HG03060 (cell line): ENCODE measurements around the gene IKZF3.
"Not testable (repeated sequence)": the region's sequence is repeated elsewhere in the genome, so short reads cannot be mapped to it uniquely, and the experiment has no call there.

Experiments used
- ATAC-seq: cut with Tn5 transposase; IDR thresholded peaks from one replicate; pipeline ENCODE4 v1.9.1; 2021; ENCODE audit warnings: low read depth, moderate number of reproducible peaks; ENCODE audit not compliant: unreplicated experiment

The IKZF3 gene

DNA sequence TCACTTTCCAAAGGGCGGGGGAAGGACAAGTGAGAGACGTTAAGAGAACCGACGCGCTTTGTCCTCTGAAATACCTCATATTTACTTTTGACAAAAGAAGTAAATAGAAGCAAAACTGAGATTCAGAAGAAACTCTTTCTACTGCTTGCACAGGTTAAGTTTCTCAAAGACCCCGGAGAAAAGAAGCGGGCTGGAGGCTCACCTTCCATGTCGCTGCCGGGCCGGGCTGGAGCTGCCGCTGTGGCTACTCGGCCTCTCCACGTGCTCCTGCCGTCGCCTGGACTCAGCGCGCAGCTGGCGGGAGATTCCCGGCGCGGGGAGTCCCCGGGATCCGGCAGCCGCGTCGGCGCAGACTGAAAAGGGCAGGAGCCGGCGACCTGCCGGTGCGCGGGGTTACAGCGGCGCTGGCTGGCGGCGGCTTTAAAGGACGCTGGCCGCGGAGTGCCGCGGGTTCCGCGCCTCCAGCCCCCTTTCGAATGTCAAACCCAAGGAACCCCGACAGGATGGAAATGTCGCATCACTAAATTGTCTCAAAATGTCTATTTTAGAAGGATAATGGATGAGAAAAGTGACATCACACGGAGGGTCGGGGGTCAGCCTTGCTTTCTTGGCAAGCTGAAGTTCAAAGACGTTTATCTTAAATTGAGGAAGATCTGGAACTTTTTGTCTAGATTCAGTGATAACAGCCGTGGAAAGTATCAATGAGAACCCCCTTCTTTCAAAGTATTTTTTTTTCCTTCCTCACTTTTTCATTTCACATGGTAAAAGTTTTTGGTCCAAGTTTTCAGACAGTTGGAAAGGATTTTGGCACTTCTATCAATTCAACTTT lies at the start of gene IKZF3:
Gene IKZF3, minus strand, starts transcription at position 395 of the 829 bp plus-strand sequence. Its CDS starts 186 bp downstream, at position 209.
- no peak for ATAC-seq

GRCh38 chr17:39908789-39909352 lies 44.8 kb upstream of the IKZF3 start:
- no peak for ATAC-seq

- ATAC-seq: no peak
These were observed 40.8 kb upstream of the IKZF3 start for GRCh38 chr17:39904990-39905288.

GRCh38 chr17:39903158-39903884 lies 39.2 kb upstream of the IKZF3 start:
- ATAC-seq: no peak

DNA sequence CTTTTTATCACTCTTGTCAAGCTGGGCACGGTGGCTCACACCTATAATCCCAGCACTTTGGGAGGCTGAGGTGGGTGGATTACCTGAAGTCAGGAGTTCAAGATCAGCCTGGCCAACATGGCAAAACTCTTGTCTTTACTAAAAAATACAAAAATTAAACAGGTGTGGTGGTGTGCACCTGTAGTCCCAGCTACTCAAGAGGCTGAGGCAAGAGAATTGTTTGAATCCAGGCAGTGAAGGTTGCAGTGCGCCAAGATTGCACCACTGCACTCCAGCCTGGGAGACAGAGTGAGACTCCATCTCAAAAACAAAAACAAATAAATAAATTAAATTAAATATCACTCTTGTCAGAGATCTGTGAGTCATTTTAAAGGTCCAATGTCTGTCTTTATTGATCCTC lies 37.9 kb upstream of the IKZF3 start:
- ATAC-seq: not testable (repeated sequence)

GRCh38 chr17:39899215-39899614 lies 35.1 kb upstream of the IKZF3 start:
- ATAC-seq: no peak

DNA sequence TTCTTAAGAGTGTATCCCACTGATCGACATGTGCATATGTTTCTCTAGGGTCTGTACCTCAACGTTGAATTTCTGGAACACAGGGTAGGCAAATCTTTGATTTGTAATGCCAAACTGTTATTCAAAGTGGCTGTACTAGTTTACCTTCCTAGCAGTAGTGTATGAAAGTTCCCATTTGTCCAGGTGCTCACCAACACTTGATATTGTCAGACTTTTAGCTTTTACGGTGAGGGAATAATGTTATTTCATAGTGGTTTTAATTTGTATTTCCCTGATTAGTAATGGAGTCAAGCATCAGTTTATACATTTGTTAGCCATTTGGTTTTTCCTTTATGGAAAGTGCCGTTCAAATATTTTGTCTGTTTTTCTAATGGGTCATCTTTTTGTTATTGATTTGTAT lies 34.0 kb upstream of the IKZF3 start:
- ATAC-seq: no peak

- no peak for ATAC-seq
These were observed 30.7 kb upstream of the IKZF3 start for GRCh38 chr17:39894681-39895376.

DNA sequence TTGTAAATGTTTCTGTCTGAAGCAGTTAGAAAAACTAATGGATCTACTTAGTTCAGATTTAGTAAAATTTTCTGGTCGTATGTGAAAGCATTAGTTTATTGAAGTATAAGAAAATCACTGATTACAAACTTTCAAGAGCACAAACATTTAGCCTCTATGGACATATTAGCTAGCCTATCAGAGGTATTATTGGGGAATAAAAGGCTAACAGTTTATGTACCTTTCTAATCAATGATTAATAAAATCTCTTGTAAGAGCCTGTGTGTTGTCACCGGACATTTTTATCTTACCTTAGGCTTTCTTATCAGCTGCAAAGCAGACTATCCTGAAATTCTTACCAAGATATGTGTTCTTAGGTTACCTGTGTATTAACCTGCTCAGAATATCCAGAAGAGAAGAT lies 25.1 kb upstream of the IKZF3 start:
- ATAC-seq: no peak

DNA sequence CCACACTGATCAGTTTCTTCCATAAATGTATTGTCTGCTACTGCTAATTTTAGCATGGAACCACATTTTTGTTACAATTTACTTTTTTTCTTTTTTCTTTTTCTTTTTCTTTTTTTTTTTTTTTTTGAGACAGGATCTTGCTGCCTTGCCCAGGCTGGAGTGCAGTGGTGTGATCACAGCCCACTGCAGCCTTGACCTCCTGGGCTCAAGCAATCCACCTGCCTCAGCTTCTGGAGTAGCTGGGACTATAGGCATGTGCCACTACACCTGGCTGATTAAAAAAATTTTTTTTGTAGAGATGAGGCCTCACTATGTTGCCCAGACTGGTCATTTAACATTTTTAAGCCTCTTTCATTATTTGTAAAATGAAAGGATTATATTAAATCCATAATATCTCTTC lies 23.0 kb upstream of the IKZF3 start:
- no peak for ATAC-seq

DNA sequence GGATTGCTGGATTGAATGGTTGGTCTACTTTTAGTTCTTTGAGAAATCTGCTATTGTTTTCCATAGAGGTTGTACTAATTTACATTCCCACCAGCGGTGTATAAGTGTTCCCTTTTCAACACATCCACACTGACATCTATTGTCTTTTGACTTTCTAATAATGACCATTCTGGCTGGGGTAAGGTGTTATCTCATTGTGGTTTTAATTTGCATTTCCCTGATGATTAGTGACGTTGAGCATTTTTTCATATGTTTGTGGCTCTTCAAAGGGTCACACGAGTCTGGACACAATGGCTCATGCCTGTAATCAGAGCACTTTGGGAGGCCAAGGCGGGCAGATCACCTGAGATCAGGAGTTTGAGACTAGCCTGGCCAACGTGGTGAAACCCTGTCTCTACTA lies 22.0 kb upstream of the IKZF3 start:
- not testable (repeated sequence) for ATAC-seq

- ATAC-seq: no peak
These were observed 8.6 kb upstream of the IKZF3 start for GRCh38 chr17:39872751-39873150.

DNA sequence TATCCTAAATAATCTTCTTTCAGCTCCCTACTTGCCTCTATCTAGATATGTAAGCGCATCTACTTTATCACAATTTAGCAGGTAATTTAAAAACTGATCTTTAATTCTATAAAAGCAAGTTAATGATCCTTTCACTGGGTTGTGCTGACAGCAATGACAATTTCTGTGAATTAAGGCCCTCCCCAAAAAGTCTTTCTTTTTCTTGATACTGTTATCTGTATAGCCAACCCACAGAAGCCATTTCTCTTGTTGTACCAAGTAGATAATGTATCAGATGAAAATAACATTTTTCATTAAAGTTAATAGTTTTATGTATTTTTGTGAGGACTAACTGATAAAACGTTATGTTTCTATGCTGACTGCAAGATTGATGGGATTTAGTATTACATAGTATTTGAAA lies 7.7 kb upstream of the IKZF3 start:
- ATAC-seq: no peak

- ATAC-seq: no peak
These were observed 6.7 kb upstream of the IKZF3 start for GRCh38 chr17:39870776-39871175.

GRCh38 chr17:39868554-39868942 lies 4.4 kb upstream of the IKZF3 start:
- ATAC-seq: no peak

DNA sequence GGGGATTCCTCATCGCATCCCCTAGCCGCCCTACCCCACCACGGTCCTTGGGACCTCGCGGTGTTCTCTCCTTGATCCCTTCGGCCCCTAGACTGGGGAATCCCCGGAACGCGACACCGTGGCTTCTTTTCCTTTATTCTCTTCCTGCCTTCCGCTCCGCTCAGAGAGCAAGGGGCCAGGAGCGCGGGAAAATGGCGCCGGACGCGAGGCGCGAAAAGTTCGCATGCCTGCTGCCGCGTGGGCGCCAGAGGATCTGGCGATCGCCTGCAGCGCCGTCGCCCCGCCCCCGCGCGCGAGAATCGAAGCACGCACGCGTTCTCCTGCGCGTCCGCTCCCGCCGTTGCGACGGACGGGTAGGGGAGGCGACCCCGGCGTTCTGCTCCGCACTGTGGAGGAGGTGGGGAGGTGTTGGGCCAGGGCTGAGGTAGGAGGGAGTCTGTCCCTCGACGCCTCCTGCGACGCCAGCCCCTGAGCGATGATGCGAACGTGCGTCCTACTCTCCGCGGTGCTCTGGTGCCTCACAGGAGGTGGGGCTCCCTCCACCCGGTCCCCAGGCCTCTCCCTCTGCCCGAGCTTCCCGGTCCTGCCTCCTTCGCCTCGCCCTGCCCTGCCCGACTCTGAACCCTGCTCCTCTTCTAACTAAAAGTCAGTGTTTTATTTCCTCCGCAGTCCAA lies 3.9 kb upstream of the IKZF3 start, which contains the start of gene ZPBP2:
Gene ZPBP2, plus strand, starts transcription at position 323 of the 674 bp plus-strand sequence. Its CDS starts 153 bp downstream, at position 476.
- ATAC-seq: no peak

DNA sequence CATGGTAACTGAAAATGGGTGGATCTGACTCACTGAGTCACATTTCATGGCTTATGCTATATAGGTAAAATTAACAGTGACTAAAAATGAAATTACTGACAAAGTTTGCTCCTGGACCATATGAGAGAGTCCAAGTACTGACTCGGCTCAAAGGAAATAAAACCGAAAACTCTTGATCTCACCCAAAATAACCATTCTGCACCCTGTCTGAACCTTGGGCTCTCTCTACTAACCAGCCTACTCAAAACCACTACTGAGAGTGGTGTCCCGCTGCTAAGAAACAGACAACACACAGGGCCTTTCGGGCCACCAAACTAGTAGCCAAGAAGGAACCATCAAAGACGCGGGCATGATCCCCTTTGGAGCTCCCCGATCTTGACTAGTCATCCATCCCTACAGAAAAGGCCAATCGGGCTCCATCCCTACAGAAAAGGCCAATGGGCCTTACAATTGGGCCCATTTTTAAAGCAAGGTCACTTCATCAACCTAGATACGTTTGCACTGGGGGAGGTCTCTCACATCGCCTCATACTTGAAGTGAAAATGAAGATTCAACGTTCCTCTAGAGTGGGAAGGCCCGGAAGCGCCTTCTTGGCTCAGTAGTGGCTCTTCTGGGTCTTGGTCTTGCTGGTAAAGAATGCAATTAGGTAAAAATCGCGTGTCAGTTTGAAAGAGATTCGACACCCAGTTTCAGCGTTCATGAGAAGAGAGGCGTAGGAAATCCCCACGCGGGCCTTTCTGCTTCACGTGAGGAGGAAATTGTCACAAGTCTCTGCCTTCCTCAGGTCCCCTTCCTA lies 3.2 kb upstream of the IKZF3 start:
- ATAC-seq: peak; percentile 52

GRCh38 chr17:39866013-39866730 lies 2.1 kb upstream of the IKZF3 start:
- ATAC-seq: no peak
